GM03348 (cell line): Measurements from ENCODE around the gene CREB3L2.
A peak's percentile ranks its signal among the peaks of the same experiment; 100 is the strongest.
"Not testable (repeated sequence)": the region's sequence is repeated elsewhere in the genome, so short reads cannot be mapped to it uniquely, and the experiment has no call there.

Source experiments
- DNase-seq: peaks from one replicate; pipeline ENCODE4 v3.0.0; 2012; ENCODE audit warnings: low spot score

Gene CREB3L2, protein sequence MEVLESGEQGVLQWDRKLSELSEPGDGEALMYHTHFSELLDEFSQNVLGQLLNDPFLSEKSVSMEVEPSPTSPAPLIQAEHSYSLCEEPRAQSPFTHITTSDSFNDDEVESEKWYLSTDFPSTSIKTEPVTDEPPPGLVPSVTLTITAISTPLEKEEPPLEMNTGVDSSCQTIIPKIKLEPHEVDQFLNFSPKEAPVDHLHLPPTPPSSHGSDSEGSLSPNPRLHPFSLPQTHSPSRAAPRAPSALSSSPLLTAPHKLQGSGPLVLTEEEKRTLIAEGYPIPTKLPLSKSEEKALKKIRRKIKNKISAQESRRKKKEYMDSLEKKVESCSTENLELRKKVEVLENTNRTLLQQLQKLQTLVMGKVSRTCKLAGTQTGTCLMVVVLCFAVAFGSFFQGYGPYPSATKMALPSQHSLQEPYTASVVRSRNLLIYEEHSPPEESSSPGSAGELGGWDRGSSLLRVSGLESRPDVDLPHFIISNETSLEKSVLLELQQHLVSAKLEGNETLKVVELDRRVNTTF

GRCh38 chr7:138001529-138002095 is at the start of gene CREB3L2:
CREB3L2 (minus strand) TSS chr7:138002086; CDS start chr7:138001705, 381 bp downstream.
- peak; percentile 38 for DNase-seq

DNA sequence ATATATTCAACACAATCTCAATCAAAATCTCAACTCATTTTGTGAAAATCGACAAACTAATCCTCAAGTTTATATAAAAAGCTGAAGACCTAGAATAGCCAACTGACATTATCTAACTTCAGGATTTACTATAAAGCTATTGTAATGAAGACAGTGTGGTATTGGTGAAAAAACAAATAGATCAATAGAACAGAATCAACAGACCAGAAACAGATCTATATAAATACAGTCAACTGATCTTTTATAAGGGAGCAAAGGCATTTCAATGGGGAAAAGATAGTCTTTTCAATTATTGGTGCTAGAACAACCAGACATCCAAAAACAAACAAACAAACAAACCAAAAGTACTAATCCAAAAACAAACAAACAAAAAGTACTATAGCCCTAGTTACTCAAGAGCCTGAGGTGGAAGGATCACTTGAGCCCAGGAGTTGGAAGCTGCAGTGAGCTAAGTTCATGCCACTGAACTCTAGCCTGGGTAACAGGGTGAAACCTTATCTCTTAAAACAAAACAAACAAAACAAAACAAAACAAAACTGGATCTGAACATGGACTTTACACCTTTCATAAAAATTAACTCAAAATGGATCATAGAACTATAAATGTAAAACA is 47.7 kb upstream of the CREB3L2 start:
- DNase-seq, result no peak

GRCh38 chr7:138047907-138048306 is 46.0 kb upstream of the CREB3L2 start:
- no peak for DNase-seq

DNA sequence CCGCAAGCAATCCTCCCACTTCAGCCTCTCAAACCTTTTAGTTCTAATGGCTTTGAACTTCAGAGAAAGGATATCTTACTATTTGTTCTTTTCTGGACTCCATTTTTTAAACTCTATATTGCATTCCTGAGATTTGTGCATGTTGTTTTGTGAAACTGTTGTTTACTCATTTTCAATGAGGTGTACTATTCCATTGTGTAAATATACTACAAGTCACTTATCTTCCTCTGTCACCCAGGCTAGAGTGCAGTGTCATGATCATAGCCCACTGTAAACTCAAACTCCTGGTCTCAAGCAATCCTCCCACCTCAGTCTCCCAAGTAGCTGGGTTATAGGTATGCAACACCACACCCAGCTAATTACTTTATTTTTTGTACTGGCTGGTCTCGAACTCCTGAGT is 43.0 kb upstream of the CREB3L2 start:
- no peak for DNase-seq

GRCh38 chr7:138040063-138040462 is 38.2 kb upstream of the CREB3L2 start:
- DNase-seq, result not testable (repeated sequence)

DNA sequence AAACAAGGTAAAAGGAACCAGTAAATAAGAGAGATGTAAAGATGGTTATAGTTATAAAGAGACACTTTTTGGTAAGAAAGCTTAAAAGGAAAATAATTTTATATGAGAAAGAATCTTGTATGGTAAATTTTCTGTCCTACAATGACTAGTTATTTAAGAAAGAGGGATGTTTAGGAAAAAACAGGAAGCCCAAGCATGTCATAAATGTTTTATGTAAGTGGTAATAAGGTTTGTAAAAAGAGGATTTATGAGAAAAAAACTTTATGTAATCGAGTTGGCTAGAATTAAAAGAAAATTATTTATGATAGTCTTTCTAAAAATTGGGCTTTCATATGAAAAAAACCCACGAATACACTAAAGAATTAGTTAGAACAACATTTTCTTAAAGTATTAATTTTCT is 34.2 kb upstream of the CREB3L2 start:
- no peak for DNase-seq

DNA sequence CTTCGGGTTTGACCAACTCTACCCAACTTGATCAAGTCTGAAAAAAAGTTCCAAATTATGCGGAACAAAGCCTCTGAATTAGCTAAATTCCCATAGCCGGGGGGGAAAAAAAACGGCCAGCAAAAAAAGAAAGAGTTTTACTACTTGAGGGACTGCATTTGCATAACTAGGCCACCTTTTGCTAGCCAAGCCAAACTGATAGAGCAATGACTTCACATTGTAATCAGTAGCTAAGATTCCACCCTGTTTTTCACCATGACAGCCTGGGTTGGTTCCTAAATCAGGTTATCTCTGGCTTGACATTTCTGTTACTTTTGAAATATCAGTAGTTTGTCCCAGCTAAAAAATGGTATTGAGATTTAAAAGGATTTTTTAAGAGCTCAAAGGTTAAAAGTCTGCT is 31.4 kb upstream of the CREB3L2 start:
- no peak for DNase-seq

DNA sequence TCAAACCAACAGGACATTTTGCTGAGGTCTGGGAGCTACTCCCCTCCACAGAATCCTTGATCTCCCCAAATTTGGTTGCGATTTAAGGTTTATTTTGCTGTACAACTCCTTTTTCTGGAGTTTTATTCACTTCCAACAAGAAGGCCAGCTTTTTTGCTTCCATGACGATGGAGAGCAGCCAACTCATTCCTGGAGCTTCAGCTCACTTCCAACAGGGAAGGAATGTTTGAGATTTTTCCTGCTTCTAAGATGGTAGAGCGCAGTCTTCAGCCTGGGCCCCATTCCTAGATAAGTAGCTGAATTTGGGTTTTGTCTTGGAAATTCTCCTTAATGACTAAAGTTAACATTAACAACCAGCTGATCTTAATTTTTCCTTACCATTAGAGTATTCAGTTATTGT is 30.9 kb upstream of the CREB3L2 start:
- no peak for DNase-seq

DNA sequence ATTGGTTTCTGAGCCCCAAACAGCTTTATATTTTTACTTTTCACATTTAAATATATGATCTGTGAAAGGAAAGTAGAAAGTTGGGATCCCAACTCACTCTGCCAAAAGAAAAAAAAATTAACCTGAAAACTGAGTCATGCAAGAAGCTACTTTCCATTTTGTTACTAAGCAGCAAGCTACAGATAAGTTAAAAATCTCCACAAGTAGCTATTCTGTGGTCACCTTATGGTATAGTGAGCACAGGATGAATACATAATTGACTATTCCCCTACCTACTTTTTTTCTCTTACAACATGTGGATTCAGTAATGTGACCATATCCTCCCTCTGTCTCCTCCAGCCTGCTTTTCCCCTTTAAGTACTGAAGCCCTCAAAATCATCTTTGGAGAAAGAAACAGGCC is 30.3 kb upstream of the CREB3L2 start:
- DNase-seq, result no peak

DNA sequence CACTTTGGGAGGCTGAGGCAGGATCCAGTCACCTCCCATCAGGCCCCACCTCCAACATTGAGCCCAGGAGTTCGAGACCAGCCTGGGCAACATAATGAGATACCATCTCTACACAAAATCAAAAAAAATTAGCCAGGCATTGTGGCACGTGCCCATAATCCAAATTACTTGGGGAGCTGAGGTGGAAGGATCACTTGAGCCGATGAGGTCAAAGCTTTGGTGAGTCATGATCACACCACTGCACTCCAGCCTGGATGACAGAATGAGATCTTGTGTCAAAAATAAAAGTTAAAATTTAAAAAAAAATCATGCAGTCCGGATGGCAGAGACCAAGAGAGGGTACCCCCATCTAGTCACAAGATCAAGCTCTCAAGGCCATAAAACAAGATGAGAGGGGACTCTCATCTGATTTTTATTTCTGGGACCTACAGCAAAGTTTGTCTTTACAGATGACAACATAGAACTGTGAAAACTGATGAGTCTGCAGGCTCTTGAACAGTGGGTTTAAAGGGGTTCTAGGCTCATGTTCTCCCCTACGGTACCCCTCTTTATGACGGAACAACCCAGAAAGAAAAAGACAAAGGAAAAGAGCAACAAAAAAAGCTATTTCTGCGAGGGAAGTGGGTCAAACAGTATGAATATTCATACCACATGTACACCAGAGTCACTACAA is 28.9 kb upstream of the CREB3L2 start:
- no peak for DNase-seq

DNA sequence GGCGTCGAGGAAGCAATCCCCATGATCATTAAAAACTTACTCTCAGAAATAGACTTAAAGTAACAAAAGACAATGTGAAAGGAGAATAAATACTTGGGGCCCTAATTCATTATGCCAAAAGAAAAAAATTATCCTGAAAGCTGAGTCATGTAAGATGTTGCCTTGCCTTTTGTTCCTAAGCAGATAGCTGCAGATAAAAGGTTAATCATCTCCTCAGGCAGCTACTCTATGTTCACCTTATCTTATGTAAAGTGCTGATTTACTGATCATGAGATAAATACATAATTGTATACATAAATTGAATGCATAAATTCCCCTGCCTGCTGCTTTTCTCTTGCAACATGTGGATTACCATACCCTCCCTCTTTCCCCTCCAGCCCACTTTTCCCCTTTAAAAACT is 28.1 kb upstream of the CREB3L2 start:
- no peak for DNase-seq

- no peak for DNase-seq
Measured at GRCh38 chr7:138029126-138029525, 27.2 kb upstream of the CREB3L2 start.

DNA sequence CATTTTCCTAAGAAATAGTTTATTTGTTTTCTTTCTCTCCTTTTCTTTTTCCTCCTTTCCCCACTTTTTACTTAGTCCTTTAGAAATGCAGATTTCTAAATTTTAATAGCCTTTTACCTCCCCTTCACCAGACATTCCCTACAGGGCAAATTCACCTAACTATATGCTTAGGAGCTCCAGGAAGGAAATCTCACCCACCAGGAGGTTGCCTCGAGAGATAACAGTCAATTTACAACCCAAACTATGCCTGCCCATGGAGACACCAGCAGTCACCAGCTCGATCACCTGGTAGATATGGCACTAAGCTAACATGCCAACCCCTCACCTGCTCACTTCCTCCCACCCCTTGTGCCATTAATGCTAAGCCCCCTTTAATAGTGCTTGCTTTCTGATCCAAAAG is 25.2 kb upstream of the CREB3L2 start:
- DNase-seq, result no peak

- no peak for DNase-seq
Measured at GRCh38 chr7:138025215-138026186, 23.6 kb upstream of the CREB3L2 start.

DNA sequence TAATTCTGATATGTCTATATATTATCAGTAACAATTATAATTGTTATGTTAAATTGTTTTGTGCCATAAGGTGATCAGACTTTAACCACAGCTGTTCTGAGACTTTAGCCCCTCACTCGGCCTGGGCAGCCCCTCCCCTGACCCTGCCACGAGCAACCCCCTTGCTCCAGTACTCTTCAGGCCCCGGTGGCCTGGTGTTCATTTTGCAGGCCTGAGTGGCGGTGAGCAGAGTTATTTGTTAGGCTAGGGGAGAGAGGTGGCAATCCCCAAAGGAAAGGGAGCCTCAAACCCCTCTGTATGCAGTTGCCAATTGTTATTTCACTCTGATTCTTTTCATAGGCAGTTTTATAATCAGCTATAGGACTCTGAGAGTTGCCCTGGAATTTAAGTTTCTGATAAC is 22.9 kb upstream of the CREB3L2 start:
- DNase-seq, result no peak

DNA sequence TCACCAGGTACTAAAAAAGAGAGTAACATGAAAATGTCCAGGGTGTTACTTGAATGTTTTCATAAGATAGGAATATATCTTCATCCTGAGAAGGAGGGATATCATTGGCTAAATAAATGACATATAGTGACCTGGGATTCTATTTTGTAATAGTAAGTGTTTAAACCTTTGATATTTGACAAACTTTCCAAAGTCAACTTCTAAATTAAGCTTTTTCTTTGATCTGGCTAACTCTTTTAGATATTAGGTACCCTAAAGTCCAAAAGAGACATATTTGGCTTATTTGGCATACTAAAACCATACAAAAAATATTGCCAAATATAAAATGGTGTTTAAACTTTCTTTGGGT is 22.4 kb upstream of the CREB3L2 start:
- no peak for DNase-seq

- DNase-seq, result no peak
Measured at GRCh38 chr7:138023618-138024342, 21.9 kb upstream of the CREB3L2 start.

- DNase-seq, result no peak
Measured at GRCh38 chr7:138021889-138022288, 20.0 kb upstream of the CREB3L2 start.

- no peak for DNase-seq
Measured at GRCh38 chr7:138017992-138018391, 16.1 kb upstream of the CREB3L2 start.

GRCh38 chr7:138015096-138015495 is 13.2 kb upstream of the CREB3L2 start:
- no peak for DNase-seq

GRCh38 chr7:138014686-138015085 is 12.8 kb upstream of the CREB3L2 start:
- DNase-seq, result no peak
